A549 (cell line): ENCODE measurements around the gene TREH.

Source experiments
- RFX5 ChIP-seq: fragments of 450-650 bp; IDR thresholded peaks from 2 replicates; pipeline ENCODE4 v1.7.1; 2014; ENCODE audit warnings: antibody characterized with exemption, mild to moderate bottlenecking, moderate library complexity
- SMC3 ChIP-seq: fragments of >200 bp; sonication (Bioruptor Twin); formaldehyde crosslinking; IDR thresholded peaks from 3 replicates; pipeline ENCODE4 v1.6.1; 2018; ENCODE audit warnings: inconsistent platforms
- TF ChIP-seq, protein P1 (sequence below): fragments of >200 bp; sonication (Bioruptor Twin); formaldehyde crosslinking; IDR thresholded peaks from 3 replicates; pipeline ENCODE4 v1.5.1; 2016

DNA sequence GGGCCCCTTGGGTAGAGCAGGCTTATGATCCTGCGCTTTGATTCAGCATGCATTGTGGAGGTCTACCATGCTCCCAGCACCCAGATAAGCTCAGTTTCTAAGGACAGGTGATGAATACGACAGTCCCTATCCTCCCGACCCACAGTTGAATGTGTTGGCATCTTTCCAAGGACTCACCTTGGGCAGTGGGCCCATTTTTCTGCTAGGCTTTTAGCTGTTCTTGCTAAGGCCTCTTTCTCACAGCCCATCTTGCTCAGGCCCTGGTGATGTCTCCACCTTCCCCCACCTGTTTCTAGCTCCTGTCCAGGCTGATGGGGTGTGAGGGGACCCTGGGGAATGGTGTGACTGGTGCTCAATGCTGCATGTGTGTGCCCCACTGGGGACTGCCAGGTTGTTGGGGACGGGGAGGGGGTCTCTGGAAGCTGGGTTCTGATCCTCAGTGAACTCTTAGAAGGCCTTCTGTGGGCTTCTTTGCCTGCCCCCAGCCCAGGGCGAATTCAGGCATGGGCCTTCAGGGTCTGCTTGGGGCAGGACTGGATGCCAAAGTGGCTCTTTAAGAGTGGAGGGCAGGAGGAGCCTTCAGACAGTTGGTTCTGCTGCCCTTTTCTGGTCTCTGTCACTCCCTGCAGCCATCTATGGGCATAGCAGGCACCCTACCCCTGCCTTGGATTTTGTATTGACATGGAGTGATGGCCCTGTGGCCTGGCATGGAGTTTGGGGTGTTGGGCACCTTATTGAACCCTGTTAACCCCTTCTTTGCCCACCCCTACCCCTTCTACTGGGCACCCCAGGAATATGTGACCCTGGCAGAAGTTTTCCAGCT, 38.9 kb downstream of the TREH start:
- TF ChIP-seq, protein P1, sequence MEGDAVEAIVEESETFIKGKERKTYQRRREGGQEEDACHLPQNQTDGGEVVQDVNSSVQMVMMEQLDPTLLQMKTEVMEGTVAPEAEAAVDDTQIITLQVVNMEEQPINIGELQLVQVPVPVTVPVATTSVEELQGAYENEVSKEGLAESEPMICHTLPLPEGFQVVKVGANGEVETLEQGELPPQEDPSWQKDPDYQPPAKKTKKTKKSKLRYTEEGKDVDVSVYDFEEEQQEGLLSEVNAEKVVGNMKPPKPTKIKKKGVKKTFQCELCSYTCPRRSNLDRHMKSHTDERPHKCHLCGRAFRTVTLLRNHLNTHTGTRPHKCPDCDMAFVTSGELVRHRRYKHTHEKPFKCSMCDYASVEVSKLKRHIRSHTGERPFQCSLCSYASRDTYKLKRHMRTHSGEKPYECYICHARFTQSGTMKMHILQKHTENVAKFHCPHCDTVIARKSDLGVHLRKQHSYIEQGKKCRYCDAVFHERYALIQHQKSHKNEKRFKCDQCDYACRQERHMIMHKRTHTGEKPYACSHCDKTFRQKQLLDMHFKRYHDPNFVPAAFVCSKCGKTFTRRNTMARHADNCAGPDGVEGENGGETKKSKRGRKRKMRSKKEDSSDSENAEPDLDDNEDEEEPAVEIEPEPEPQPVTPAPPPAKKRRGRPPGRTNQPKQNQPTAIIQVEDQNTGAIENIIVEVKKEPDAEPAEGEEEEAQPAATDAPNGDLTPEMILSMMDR = no peak
- TF ChIP-seq SMC3 = no peak
- no peak for TF ChIP-seq RFX5
